Adipocyte (in vitro differentiated cells): Measurements from ENCODE around the gene RAB11FIP3.

Source experiments
- DNase-seq: peaks from one replicate; pipeline ENCODE4 v3.0.0-alpha.2; 2015; ENCODE audit warnings: low read depth
- H3K27me3 ChIP-seq: replicated peaks from 2 replicates; pipeline ENCODE4 v1.7.0; 2013; ENCODE audit warnings: mild to moderate bottlenecking, low read length, moderate library complexity; ENCODE audit not compliant: control insufficient read depth, insufficient read depth
- H3K36me3 ChIP-seq: 2 replicates; pipeline ENCODE4 v1.7.0; 2013; ENCODE audit warnings: low read length, mild to moderate bottlenecking, moderate library complexity; ENCODE audit not compliant: control insufficient read depth, insufficient read depth, severe bottlenecking
- H3K4me1 ChIP-seq: 2 replicates; pipeline ENCODE4 v1.7.0; 2013; ENCODE audit warnings: mild to moderate bottlenecking, low read length, moderate library complexity; ENCODE audit not compliant: control insufficient read depth, insufficient read depth
- H3K4me3 ChIP-seq: 2 replicates; pipeline ENCODE4 v1.7.0; 2013; ENCODE audit warnings: mild to moderate bottlenecking, low read length, moderate library complexity
- H3K9ac ChIP-seq: 2 replicates; pipeline ENCODE4 v1.7.0; 2013; ENCODE audit warnings: mild to moderate bottlenecking, low read length, moderate library complexity
- H3K9me3 ChIP-seq: 2 replicates; pipeline ENCODE4 v1.7.0; 2013; ENCODE audit warnings: mild to moderate bottlenecking, low read length, moderate library complexity; ENCODE audit not compliant: control insufficient read depth

RAB11FIP3 gene

GRCh38 chr16:515175-515938, 89.9 kb downstream of the RAB11FIP3 start:
- no peaks in the 10 kb centered on the region for H3K27me3 ChIP-seq
- H3K4me3 ChIP-seq: no peak overlapping the region
- H3K9me3 ChIP-seq: no peaks in the 10 kb centered on the region
- peaks cover 25% of the 10 kb centered on the region for H3K36me3 ChIP-seq
- no peaks in the 10 kb centered on the region for H3K4me1 ChIP-seq
- DNase-seq: no peak
- no peak overlapping the region for H3K9ac ChIP-seq

- Histone ChIP-seq H3K36me3 (peaks cover 28% of the 10 kb centered on the region), H3K9ac (no peak overlapping the region), H3K27me3 (no peaks in the 10 kb centered on the region), H3K9me3 (no peaks in the 10 kb centered on the region), H3K4me3 (no peak overlapping the region), H3K4me1 (no peaks in the 10 kb centered on the region)
- no peak for DNase-seq
Measured at GRCh38 chr16:515939-516226, 90.4 kb downstream of the RAB11FIP3 start.

GRCh38 chr16:516301-516700, 90.9 kb downstream of the RAB11FIP3 start:
- Histone ChIP-seq H3K27me3 (no peaks in the 10 kb centered on the region), H3K9me3 (no peaks in the 10 kb centered on the region), H3K9ac (no peak overlapping the region), H3K36me3 (peaks cover 30% of the 10 kb centered on the region), H3K4me1 (no peaks in the 10 kb centered on the region), H3K4me3 (no peak overlapping the region)
- DNase-seq: no peak

GRCh38 chr16:518858-519257, 93.4 kb downstream of the RAB11FIP3 start:
- no peak for DNase-seq
- Histone ChIP-seq H3K27me3 (no peaks in the 10 kb centered on the region), H3K9ac (no peak overlapping the region), H3K36me3 (peaks cover 30% of the 10 kb centered on the region), H3K4me3 (no peak overlapping the region), H3K4me1 (no peaks in the 10 kb centered on the region), H3K9me3 (no peaks in the 10 kb centered on the region)

GRCh38 chr16:519425-519824, 94.0 kb downstream of the RAB11FIP3 start:
- no peak overlapping the region for H3K4me3 ChIP-seq
- H3K4me1 ChIP-seq: no peaks in the 10 kb centered on the region
- no peaks in the 10 kb centered on the region for H3K9me3 ChIP-seq
- peaks cover 30% of the 10 kb centered on the region for H3K36me3 ChIP-seq
- no peak for DNase-seq
- no peak overlapping the region for H3K9ac ChIP-seq
- H3K27me3 ChIP-seq: no peaks in the 10 kb centered on the region

- no peak overlapping the region for H3K9ac ChIP-seq
- H3K4me1 ChIP-seq: peaks cover 6% of the 10 kb centered on the region
- no peak overlapping the region for H3K4me3 ChIP-seq
- no peak for DNase-seq
- H3K9me3 ChIP-seq: no peaks in the 10 kb centered on the region
- H3K36me3 ChIP-seq: peaks cover 30% of the 10 kb centered on the region
- no peaks in the 10 kb centered on the region for H3K27me3 ChIP-seq
Measured at GRCh38 chr16:519841-520687, 94.6 kb downstream of the RAB11FIP3 start.

GRCh38 chr16:520847-521246, 95.4 kb downstream of the RAB11FIP3 start:
- H3K27me3 ChIP-seq: no peaks in the 10 kb centered on the region
- no peaks in the 10 kb centered on the region for H3K9me3 ChIP-seq
- H3K9ac ChIP-seq: no peak overlapping the region
- peaks cover 14% of the 10 kb centered on the region for H3K4me1 ChIP-seq
- peaks cover 26% of the 10 kb centered on the region for H3K36me3 ChIP-seq
- no peak for DNase-seq
- no peak overlapping the region for H3K4me3 ChIP-seq

GRCh38 chr16:521381-522210, 96.1 kb downstream of the RAB11FIP3 start:
- H3K9me3 ChIP-seq: no peaks in the 10 kb centered on the region
- DNase-seq: no peak
- H3K9ac ChIP-seq: no peak overlapping the region
- no peak overlapping the region for H3K4me3 ChIP-seq
- no peaks in the 10 kb centered on the region for H3K27me3 ChIP-seq
- peaks cover 20% of the 10 kb centered on the region for H3K36me3 ChIP-seq
- H3K4me1 ChIP-seq: peaks cover 22% of the 10 kb centered on the region

- Histone ChIP-seq H3K4me3 (no peak overlapping the region), H3K36me3 (peaks cover 20% of the 10 kb centered on the region), H3K27me3 (no peaks in the 10 kb centered on the region)
Measured at GRCh38 chr16:522320-523096, 97.1 kb downstream of the RAB11FIP3 start.

GRCh38 chr16:523097-523741, 97.8 kb downstream of the RAB11FIP3 start:
- no peak for DNase-seq
- Histone ChIP-seq H3K9me3 (no peaks in the 10 kb centered on the region), H3K4me3 (no peak overlapping the region), H3K36me3 (peaks cover 20% of the 10 kb centered on the region), H3K27me3 (no peaks in the 10 kb centered on the region), H3K9ac (no peak overlapping the region), H3K4me1 (peaks cover 24% of the 10 kb centered on the region)

More at GRCh38 chr16:522320-523096, 97.1 kb downstream of the RAB11FIP3 start:
- Histone ChIP-seq H3K9ac (no peak overlapping the region), H3K4me1 (peaks cover 24% of the 10 kb centered on the region), H3K9me3 (no peaks in the 10 kb centered on the region)
- no peak for DNase-seq
